CD4-positive, alpha-beta T cell treated with Interleukin-6 for 4 hours (primary cell): Measurements from ENCODE around the gene RTBDN.

Experiments
- DNase-seq: peaks from one replicate; pipeline ENCODE4 v3.0.0-alpha.2; 2020; ENCODE audit warnings: mixed read lengths

RTBDN gene

GRCh38 chr19:12778017-12778904 is 56.1 kb downstream of the RTBDN start:
- DNase-seq: peak; percentile 62

- DNase-seq: peak; percentile 85
Observed at GRCh38 chr19:12777217-12778016, 57.0 kb downstream of the RTBDN start.
